ENCODE measurements around the gene SERPINA3.

GRCh38 chr14:94633121-94633520 lies 20.9 kb downstream of the SERPINA3 start:
- TF ChIP-seq CTCF (IDR thresholded peaks at IDR 0.05; ENCODE audit: control extremely low read depth in 1 of 3, insufficient read depth in 1 of 3, low read depth in 1 of 3, low read length in 3 of 3) (no peak), POLR2AphosphoS5 (IDR thresholded peaks at IDR 0.05; ENCODE audit: low read depth, low read length) (no peak), POLR2A (IDR thresholded peaks at IDR 0.05; ENCODE audit: control extremely low read depth in 1 of 2, low read depth in 2 of 2, low read length in 2 of 2) (no peak), RAD21 (IDR thresholded peaks at IDR 0.05 in 1 of 2, conservative IDR thresholded peaks at IDR 0.05 in 1 of 2; ENCODE audit: low read depth in 2 of 2, low read length in 2 of 2) (no peak), TAF1 (IDR thresholded peaks at IDR 0.05; ENCODE audit: low read depth, low read length) (no peak), EP300 (IDR thresholded peaks at IDR 0.05; ENCODE audit: borderline replicate concordance in 1 of 2, low read depth in 2 of 2, low read length in 2 of 2) (no peak), CBX5 (IDR thresholded peaks at IDR 0.05; ENCODE audit: low read depth, low read length) (no peak), EZH2 (IDR thresholded peaks at IDR 0.05; ENCODE audit: low read depth, low read length, severe bottlenecking) (no peak), ATF3 (IDR thresholded peaks at IDR 0.05; ENCODE audit: insufficient read depth, low read depth, low read length) (no peak), ATF2 (IDR thresholded peaks at IDR 0.05; ENCODE audit: low read length) (no peak)
